Measurements from ENCODE around the gene TDP1.

TDP1 gene

GRCh38 chr14:90005939-90006530 lies 50.3 kb downstream of the TDP1 start:
- no peak for DNase-seq (ENCODE audit: low read depth in 1 of 2, low spot score in 1 of 2)
- no peak for TF ChIP-seq POLR2AphosphoS5 (IDR thresholded peaks at IDR 0.05; ENCODE audit: low read depth)
- TF ChIP-seq CTCF (IDR thresholded peaks at IDR 0.05; ENCODE audit: insufficient read depth, low read length): no peak
- H3K27ac ChIP-seq (replicated peaks): no peak overlapping the region
- H3K4me3 ChIP-seq (replicated peaks; ENCODE audit: insufficient read depth, low read length): no peak overlapping the region
- H3K27me3 ChIP-seq (ENCODE audit: insufficient read depth, poor library complexity, severe bottlenecking): no peaks in the 10 kb centered on the region

- no peaks in the 10 kb centered on the region for H3K27me3 ChIP-seq (ENCODE audit: insufficient read depth, poor library complexity, severe bottlenecking)
- no peak for DNase-seq (ENCODE audit: low read depth in 1 of 2, low spot score in 1 of 2)
- no peak overlapping the region for H3K4me3 ChIP-seq (replicated peaks; ENCODE audit: insufficient read depth, low read length)
- H3K27ac ChIP-seq (replicated peaks): no peak overlapping the region
- TF ChIP-seq CTCF (IDR thresholded peaks at IDR 0.05; ENCODE audit: insufficient read depth, low read length) (no peak), GABPA (IDR thresholded peaks at IDR 0.05; ENCODE audit: low read depth) (no peak), SPI1 (IDR thresholded peaks at IDR 0.05; ENCODE audit: borderline replicate concordance, low read depth) (no peak), REST (IDR thresholded peaks at IDR 0.05; ENCODE audit: insufficient replicate concordance, low read depth) (no peak)
Observed at GRCh38 chr14:90017371-90017770, 61.6 kb downstream of the TDP1 start.

GRCh38 chr14:90019824-90020523 lies 64.2 kb downstream of the TDP1 start:
- H3K27me3 ChIP-seq (ENCODE audit: insufficient read depth, poor library complexity, severe bottlenecking): no peaks in the 10 kb centered on the region
- TF ChIP-seq REST (IDR thresholded peaks at IDR 0.05; ENCODE audit: insufficient replicate concordance, low read depth): no peak
- no peak for TF ChIP-seq GABPA (IDR thresholded peaks at IDR 0.05; ENCODE audit: low read depth)
- TF ChIP-seq CTCF (IDR thresholded peaks at IDR 0.05; ENCODE audit: insufficient read depth, low read length): no peak
- no peak for TF ChIP-seq POLR2AphosphoS5 (IDR thresholded peaks at IDR 0.05; ENCODE audit: low read depth)
- no peak for TF ChIP-seq SPI1 (IDR thresholded peaks at IDR 0.05; ENCODE audit: borderline replicate concordance, low read depth)
- H3K4me3 ChIP-seq (replicated peaks; ENCODE audit: insufficient read depth, low read length): no peak overlapping the region
- DNase-seq (ENCODE audit: low read depth in 1 of 2, low spot score in 1 of 2): no peak
- no peak overlapping the region for H3K27ac ChIP-seq (replicated peaks)

Data from HL-60 (cell line).